H1 (cell line): ENCODE data around the gene AGRN. TPM values are rescaled to one million over a fixed set of nuclear protein-coding genes. Genes with fewer than 3 reads are reported as not detected.

Experiments used
- CTCF ChIA-PET: fragments of 300-600 bp; sonication (Branson Sonifier 250); formaldehyde crosslinking; loops from one replicate; lab custom pipeline; 2021; ENCODE audit not compliant: partially characterized antibody; lab: Charles Lee
- POLR2A ChIA-PET: fragments of 300-600 bp; sonication (Branson Sonifier 250); formaldehyde crosslinking; loops from one replicate; lab custom pipeline; 2021; ENCODE audit warnings: inconsistent platforms; ENCODE audit not compliant: partially characterized antibody; lab: Charles Lee
- DNase-seq, 2 experiments: peaks; one replicate each; pipeline versions ENCODE4 v3.0.0 to v3.0.0-alpha.2; 2010 to 2022; ENCODE audit warnings: low spot score in 2 of 2, low read depth in 1 of 2, mixed read lengths in 1 of 2
- FAIRE-seq: peaks from 2 replicates; lab custom pipeline; 2011; peaks lifted over from hg19 to GRCh38; lab: Jason Lieb, UNC
- H2AFZ ChIP-seq: 2 replicates; pipeline ENCODE4 v1.8.1; 2012; ENCODE audit warnings: low read length, inconsistent platforms
- H2AK5ac ChIP-seq: 2 replicates; pipeline ENCODE4 v1.6.1; 2013; ENCODE audit warnings: low read depth, low read length
- H2BK120ac ChIP-seq: replicated peaks from 2 replicates; pipeline ENCODE3; 2013; ENCODE audit warnings: low read depth, low read length, inconsistent platforms
- H2BK12ac ChIP-seq: 2 replicates; pipeline ENCODE4 v1.6.1; 2013; ENCODE audit warnings: low read depth, low read length
- H2BK15ac ChIP-seq: 2 replicates; pipeline ENCODE4 v1.6.1; 2013; ENCODE audit warnings: low read length
- H2BK20ac ChIP-seq: 2 replicates; pipeline ENCODE4 v1.6.1; 2013; ENCODE audit warnings: low read length
- H2BK5ac ChIP-seq: 2 replicates; pipeline ENCODE4 v1.6.1; 2013; ENCODE audit warnings: low read depth, low read length
- H3K14ac ChIP-seq: 2 replicates; pipeline ENCODE4 v1.6.1; 2013; ENCODE audit warnings: inconsistent platforms; ENCODE audit not compliant: insufficient read length
- H3K18ac ChIP-seq: 2 replicates; pipeline ENCODE4 v1.6.1; 2013; ENCODE audit warnings: low read length; ENCODE audit errors: extremely low read depth
- H3K23ac ChIP-seq: 2 replicates; pipeline ENCODE4 v1.6.1; 2013; ENCODE audit warnings: inconsistent platforms; ENCODE audit not compliant: insufficient read length
- H3K23me2 ChIP-seq: 2 replicates; pipeline ENCODE4 v1.6.1; 2013; ENCODE audit warnings: low read depth, low read length
- H3K27ac ChIP-seq: 2 replicates; pipeline ENCODE4 v1.6.1; 2011; ENCODE audit warnings: low read depth, low read length, inconsistent platforms
- H3K27me3 ChIP-seq, 4 experiments: replicated peaks in 1 of 4; 1 replicate in 1 of 4; 2 replicates in 3 of 4; pipeline versions ENCODE4 v1.6.1 to v1.8.1; 2011 to 2013; ENCODE audit warnings: low read length in 3 of 4, mild to moderate bottlenecking in 3 of 4, inconsistent platforms in 2 of 4, mixed read lengths in 2 of 4, moderate library complexity in 1 of 4; ENCODE audit not compliant: control insufficient read depth in 3 of 4, insufficient read depth in 3 of 4; ENCODE audit errors: extremely low read depth in 1 of 4
- H3K36me3 ChIP-seq, 4 experiments: 2 replicates each; pipeline versions ENCODE4 v1.6.1 to v1.8.1; 2011 to 2013; ENCODE audit warnings: mild to moderate bottlenecking in 4 of 4, low read length in 3 of 4, moderate library complexity in 2 of 4, control low read depth in 1 of 4, inconsistent platforms in 1 of 4; ENCODE audit not compliant: insufficient read depth in 4 of 4, control insufficient read depth in 2 of 4
- H3K4ac ChIP-seq: replicated peaks from 2 replicates; pipeline ENCODE3; 2013; ENCODE audit warnings: low read length, low read depth, mixed read lengths, inconsistent platforms; ENCODE audit not compliant: insufficient read length
- H3K4me1 ChIP-seq, 4 experiments: replicated peaks in 1 of 4; 1 replicate in 1 of 4; 2 replicates in 3 of 4; pipeline versions ENCODE4 v1.6.1 to v1.8.1; 2011 to 2013; ENCODE audit warnings: low read length in 3 of 4, inconsistent platforms in 2 of 4, mixed read lengths in 1 of 4; ENCODE audit not compliant: insufficient read depth in 4 of 4, control insufficient read depth in 3 of 4
- H3K4me2 ChIP-seq, 2 experiments: 2 replicates each; pipeline versions ENCODE4 v1.6.1 to v1.8.1; 2011 to 2013; ENCODE audit warnings: low read depth in 2 of 2, low read length in 2 of 2, control low read depth in 1 of 2, inconsistent platforms in 1 of 2, mild to moderate bottlenecking in 1 of 2; ENCODE audit not compliant: insufficient read depth in 1 of 2
- H3K4me3 ChIP-seq, 4 experiments: fragments of 200-600, 300-600 bp in 1 of 4; sonication (generic), shearing (Covaris generic), sonication (Bioruptor Twin) in 1 of 4; 2 replicates each; pipeline versions ENCODE4 v1.5.1 to v1.8.1; 2011 to 2016; ENCODE audit warnings: low read length in 4 of 4, low read depth in 3 of 4, control low read depth in 2 of 4, inconsistent platforms in 2 of 4, mild to moderate bottlenecking in 2 of 4, mixed read lengths in 1 of 4, moderate library complexity in 1 of 4; ENCODE audit not compliant: insufficient read depth in 2 of 4; ENCODE audit errors: extremely low read depth in 1 of 4
- H3K56ac ChIP-seq: replicated peaks from 2 replicates; pipeline ENCODE3; 2013; ENCODE audit warnings: low read depth, mild to moderate bottlenecking, mixed read lengths, low read length, inconsistent platforms; ENCODE audit not compliant: insufficient read length
- H3K79me1 ChIP-seq: 2 replicates; pipeline ENCODE4 v1.6.1; 2013; ENCODE audit warnings: low read depth, low read length, control low read depth
- H3K79me2 ChIP-seq, 2 experiments: 2 replicates each; pipeline versions ENCODE4 v1.6.1 to v1.8.1; 2012 to 2013; ENCODE audit warnings: low read length in 2 of 2, mild to moderate bottlenecking in 2 of 2, inconsistent platforms in 1 of 2; ENCODE audit not compliant: insufficient read depth in 2 of 2, control insufficient read depth in 1 of 2
- H3K9ac ChIP-seq, 4 experiments: replicated peaks in 1 of 4; 1 replicate in 1 of 4; 2 replicates in 3 of 4; pipeline versions ENCODE4 v1.6.1 to v1.8.1; 2011 to 2013; ENCODE audit warnings: low read depth in 3 of 4, low read length in 3 of 4, control low read depth in 2 of 4, mild to moderate bottlenecking in 2 of 4, moderate library complexity in 2 of 4, inconsistent platforms in 1 of 4; ENCODE audit errors: extremely low read depth in 1 of 4
- H3K9me3 ChIP-seq, 2 experiments: 2 replicates each; pipeline versions ENCODE4 v1.6.1 to v1.8.1; 2012 to 2013; ENCODE audit warnings: mild to moderate bottlenecking in 2 of 2, moderate library complexity in 2 of 2, control low read depth in 1 of 2, inconsistent platforms in 1 of 2, low read depth in 1 of 2, low read length in 1 of 2, mixed read lengths in 1 of 2; ENCODE audit not compliant: insufficient read depth in 2 of 2
- H4K20me1 ChIP-seq, 2 experiments: replicated peaks in 1 of 2; 2 replicates each; pipeline versions ENCODE3 to v1.8.1; 2011 to 2013; ENCODE audit warnings: inconsistent platforms in 2 of 2, low read length in 2 of 2, mild to moderate bottlenecking in 1 of 2; ENCODE audit not compliant: insufficient read depth in 2 of 2, control insufficient read depth in 1 of 2
- H4K5ac ChIP-seq: 2 replicates; pipeline ENCODE4 v1.6.1; 2013; ENCODE audit warnings: low read length, low read depth, mixed read lengths, inconsistent platforms; ENCODE audit not compliant: insufficient read length
- H4K8ac ChIP-seq: 2 replicates; pipeline ENCODE4 v1.8.0; 2013; ENCODE audit warnings: mild to moderate bottlenecking, moderate library complexity, low read length, inconsistent platforms; ENCODE audit not compliant: insufficient read depth; ENCODE audit errors: extremely low read depth
- H4K91ac ChIP-seq: replicated peaks from 2 replicates; pipeline ENCODE3; 2013; ENCODE audit warnings: low read length, mixed read lengths, inconsistent platforms; ENCODE audit not compliant: insufficient read length
- CHD2 ChIP-seq: IDR thresholded peaks from 2 replicates; pipeline ENCODE4 v1.6.1; 2012; ENCODE audit warnings: low read length, improper control_type of control experiment
- HDAC2 ChIP-seq, 2 experiments: fragments of 300-600 bp in 1 of 2; sonication (generic) in 1 of 2; IDR thresholded peaks; 2 replicates each; pipeline ENCODE4 v1.6.1; 2011 to 2012; ENCODE audit warnings: low read depth in 2 of 2, low read length in 2 of 2, mild to moderate bottlenecking in 2 of 2, moderate library complexity in 2 of 2, borderline replicate concordance in 1 of 2, inconsistent platforms in 1 of 2
- POLR2A ChIP-seq, 2 experiments: IDR thresholded peaks; 1 replicate in 1 of 2; 2 replicates in 1 of 2; pipeline ENCODE4 v1.6.1; 2011; ENCODE audit warnings: low read depth in 2 of 2, low read length in 2 of 2, mild to moderate bottlenecking in 2 of 2; ENCODE audit errors: control extremely low read depth in 1 of 2
- SIN3A ChIP-seq, 2 experiments: IDR thresholded peaks in 1 of 2; conservative IDR thresholded peaks in 1 of 2; 2 replicates each; pipeline ENCODE4 v1.6.1; 2011 to 2012; ENCODE audit warnings: low read length in 2 of 2, improper control_type of control experiment in 1 of 2, low read depth in 1 of 2, mild to moderate bottlenecking in 1 of 2
- SP1 ChIP-seq: IDR thresholded peaks from 2 replicates; pipeline ENCODE4 v1.6.1; 2011; ENCODE audit warnings: low read depth, low read length
- SUZ12 ChIP-seq: fragments of 200-600 bp; sonication (generic); IDR thresholded peaks from 2 replicates; pipeline ENCODE4 v1.6.1; 2012; ENCODE audit warnings: mild to moderate bottlenecking, inconsistent platforms, low read length, moderate library complexity, mixed read lengths
- TBP ChIP-seq: IDR thresholded peaks from 2 replicates; pipeline ENCODE4 v1.6.1; 2011; ENCODE audit warnings: low read depth, low read length, improper control_type of control experiment
- whole genome bisulfite sequencing, 2 experiments: shearing (Covaris generic) in 1 of 2; methylation state at CpG; one replicate each; pipeline versions ENCODE4 v1.1.6 to v1.1.7; 2013 to 2015; ENCODE audit warnings: low lambda C conversion rate in 2 of 2, mixed read lengths in 2 of 2, inconsistent platforms in 1 of 2, low coverage in 1 of 2, missing lambda C conversion rate in 1 of 2; ENCODE audit not compliant: insufficient replicate concordance in 2 of 2, insufficient coverage in 1 of 2, insufficient read length in 1 of 2; ENCODE audit errors: extremely low coverage in 1 of 2, missing lambda C conversion rate in 1 of 2; 5-methylcytosine and 5-hydroxymethylcytosine counted together
- polyA plus RNA-seq, 7 experiments: library from polyadenylated mRNA; depleted of rRNA in 3 of 7; stranded (reverse) in 5 of 7; unstranded in 2 of 7; fragments of >200 nt in 5 of 7; fragments of 200-250 nt in 2 of 7; gene quantifications; 1 replicate in 5 of 7; 2 replicates in 1 of 7; 4 replicates in 1 of 7; pipeline versions ENCODE4 v1.2.1 to v1.2.3, GENCODE V29; 2011 to 2013; ENCODE audit warnings: missing spikeins in 2 of 7, mixed read lengths in 2 of 7
- total RNA-seq: library from RNA; stranded (reverse); fragmentation: NEBNext Ultra II Directional; extraction: Animal tissue kit (Norgen Biotek cat#: 25700); gene quantifications from 2 replicates; pipeline ENCODE4 v1.2.1, GENCODE V29; 2021
- TF ChIP-seq, protein P1 (sequence below): IDR thresholded peaks from 2 replicates; pipeline ENCODE4 v1.6.1; 2011; ENCODE audit warnings: low read depth, mild to moderate bottlenecking, low read length; ENCODE audit not compliant: insufficient read depth
- TF ChIP-seq, protein P2 (sequence below): IDR thresholded peaks from 2 replicates; pipeline ENCODE4 v1.6.1; 2012; ENCODE audit warnings: inconsistent platforms

AGRN gene
- total and polyA plus RNA-seq, 2 of the 8 experiments (the other 6 are each of a cell fraction or from before 2014, with no cell fraction given), result 52.3 to 155 TPM

GRCh38 chr1:1013105-1013921 is 6.6 kb upstream of the AGRN start, which contains the start of gene ISG15:
Gene ISG15, plus strand, starts transcription at chr1:1013497. Its CDS starts 77 bp downstream, at chr1:1013574.
- Histone ChIP-seq H3K27ac (peak within 1 kb of the TSS; percentile 61; the same call in 1 of the 2 replicates), H3K4me3 (peak within 1 kb of the TSS; percentile 37 to 64 (median 59)), H3K9me3 (no peaks in the 10 kb centered on the region), H3K79me2 (no peaks in the 10 kb centered on the region), H3K23ac (no peak within 1 kb of the TSS), H2AK5ac (peak within 1 kb of the TSS; percentile 69; the same call in 1 of the 2 replicates), H2BK20ac (peak within 1 kb of the TSS; percentile 98), H3K9ac (peak within 1 kb of the TSS in 3 of 4 experiments; percentile 46 to 62 (median 60); a peak in 5 of 7 replicates), H2BK12ac (peak within 1 kb of the TSS; percentile 99), H3K56ac (peak within 1 kb of the TSS; percentile 5), H2BK5ac (peak within 1 kb of the TSS; percentile 92), H4K20me1 (no peaks in the 10 kb centered on the region), H4K5ac (peak within 1 kb of the TSS; percentile 71), H3K27me3 (peaks cover 0 to 3% (median 0%) of the 10 kb centered on the region in 4 experiments; a peak in 3 of 7 replicates), H3K79me1 (no peaks in the 10 kb centered on the region), H3K4ac (peak within 1 kb of the TSS; percentile 81), H3K14ac (no peak within 1 kb of the TSS), H3K4me1 (peaks cover 0 to 21% (median 15%) of the 10 kb centered on the region in 4 experiments; a peak in 6 of 7 replicates), H4K8ac (peak within 1 kb of the TSS; percentile 97), H2BK15ac (peak within 1 kb of the TSS; percentile 99), H2AFZ (peak within 1 kb of the TSS; percentile 29; the same call in 1 of the 2 replicates), H3K36me3 (no peaks in the 10 kb centered on the region), H3K4me2 (peak within 1 kb of the TSS; percentile 76 to 98), H3K18ac (peak within 1 kb of the TSS; percentile 90), H3K23me2 (peaks cover 6% of the 10 kb centered on the region), H4K91ac (peak within 1 kb of the TSS; percentile 68), H2BK120ac (no peak within 1 kb of the TSS)
- 13% methylated on average over 29 of the region's 30 CpGs; no CpG with 5 or more reads in 1 of the 2 experiments for WGBS, 2 experiments
- DNase-seq, result peak in 1 of 2 experiments; percentile 86
- ChIA-PET CTCF (interaction anchor here (0.5 to 7.8 kb wide), 12 partner anchors 8 to 109 kb away, joined by 3 to 74 read pairs (median 10); partner anchors contain the start of genes HES4 and PERM1), POLR2A (interaction anchor here (0.6 to 14.9 kb wide), 9 partner anchors 10 to 609 kb away, joined by 3 to 245 read pairs (median 6); no protein-coding TSS in a partner anchor)
- peak; percentile 60 for FAIRE-seq
- TF ChIP-seq, protein P1, sequence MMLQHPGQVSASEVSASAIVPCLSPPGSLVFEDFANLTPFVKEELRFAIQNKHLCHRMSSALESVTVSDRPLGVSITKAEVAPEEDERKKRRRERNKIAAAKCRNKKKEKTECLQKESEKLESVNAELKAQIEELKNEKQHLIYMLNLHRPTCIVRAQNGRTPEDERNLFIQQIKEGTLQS, result no peak
- peak in 1 of 2 experiments; percentile 53; a peak in 1 of 3 replicates for TF ChIP-seq POLR2A (IDR thresholded peaks at IDR 0.05; ENCODE audit: control extremely low read depth in 1 of 2, low read depth in 2 of 2, low read length in 2 of 2)
- TF ChIP-seq, protein P2, sequence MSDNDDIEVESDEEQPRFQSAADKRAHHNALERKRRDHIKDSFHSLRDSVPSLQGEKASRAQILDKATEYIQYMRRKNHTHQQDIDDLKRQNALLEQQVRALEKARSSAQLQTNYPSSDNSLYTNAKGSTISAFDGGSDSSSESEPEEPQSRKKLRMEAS, result 0 out of 2 replicates have a peak, but pooled peaks have one; percentile 23
- no peak for TF ChIP-seq SUZ12
- TF ChIP-seq HDAC2 (IDR thresholded peaks at IDR 0.05; ENCODE audit: borderline replicate concordance in 1 of 2, low read depth in 2 of 2, low read length in 2 of 2), result peak in 1 of 2 experiments; percentile 25; a peak in 1 of 4 replicates
- peak; percentile 80 for TF ChIP-seq TBP
- 0 out of 2 replicates have a peak, but pooled peaks have one; percentile 18 for TF ChIP-seq CHD2
- peak in 1 of 2 experiments; percentile 78; a peak in 2 of 4 replicates for TF ChIP-seq SIN3A (conservative IDR thresholded peaks at IDR 0.05 in 1 of 2, IDR thresholded peaks at IDR 0.05 in 1 of 2; ENCODE audit: low read depth in 1 of 2, low read length in 2 of 2)
- 0 out of 2 replicates have a peak, but pooled peaks have one; percentile 28 for TF ChIP-seq SP1
